ENCODE data around the gene MTHFD1.

GRCh38 chr14:64364907-64365306 is 23.2 kb upstream of the MTHFD1 start:
- TF ChIP-seq, protein P1, sequence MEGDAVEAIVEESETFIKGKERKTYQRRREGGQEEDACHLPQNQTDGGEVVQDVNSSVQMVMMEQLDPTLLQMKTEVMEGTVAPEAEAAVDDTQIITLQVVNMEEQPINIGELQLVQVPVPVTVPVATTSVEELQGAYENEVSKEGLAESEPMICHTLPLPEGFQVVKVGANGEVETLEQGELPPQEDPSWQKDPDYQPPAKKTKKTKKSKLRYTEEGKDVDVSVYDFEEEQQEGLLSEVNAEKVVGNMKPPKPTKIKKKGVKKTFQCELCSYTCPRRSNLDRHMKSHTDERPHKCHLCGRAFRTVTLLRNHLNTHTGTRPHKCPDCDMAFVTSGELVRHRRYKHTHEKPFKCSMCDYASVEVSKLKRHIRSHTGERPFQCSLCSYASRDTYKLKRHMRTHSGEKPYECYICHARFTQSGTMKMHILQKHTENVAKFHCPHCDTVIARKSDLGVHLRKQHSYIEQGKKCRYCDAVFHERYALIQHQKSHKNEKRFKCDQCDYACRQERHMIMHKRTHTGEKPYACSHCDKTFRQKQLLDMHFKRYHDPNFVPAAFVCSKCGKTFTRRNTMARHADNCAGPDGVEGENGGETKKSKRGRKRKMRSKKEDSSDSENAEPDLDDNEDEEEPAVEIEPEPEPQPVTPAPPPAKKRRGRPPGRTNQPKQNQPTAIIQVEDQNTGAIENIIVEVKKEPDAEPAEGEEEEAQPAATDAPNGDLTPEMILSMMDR (IDR thresholded peaks at IDR 0.05 in 8 of 11, conservative IDR thresholded peaks at IDR 0.05 in 3 of 11) = no peak
- TF ChIP-seq POLR2AphosphoS5 (IDR thresholded peaks at IDR 0.05) = no peak
- TF ChIP-seq POLR2A (IDR thresholded peaks at IDR 0.05) = no peak

Measured in spleen (tissue), 7 donors.